CD4-positive, alpha-beta T cell (primary cell): ENCODE measurements around the gene DLX4. TPM values are rescaled to one million over a fixed set of nuclear protein-coding genes. Genes with fewer than 3 reads are reported as not detected.

ENCODE experiments used
- ATAC-seq: fragments of 200-7000 bp; cut with Tn5 transposase; one replicate; pipeline ENCODE4 v1.10.0; 2022; ENCODE audit warnings: mild to moderate bottlenecking; ENCODE audit not compliant: poor library complexity
- CTCF ChIA-PET: fragments of 350-600 bp; sonication (Branson Sonifier 250); formaldehyde crosslinking; loops from one replicate; lab custom pipeline; 2021; ENCODE audit warnings: antibody characterized with exemption, inconsistent platforms; lab: Charles Lee
- POLR2A ChIA-PET: fragments of 350-600 bp; sonication (Branson Sonifier 250); formaldehyde crosslinking; loops from one replicate; lab custom pipeline; 2021; ENCODE audit warnings: antibody characterized with exemption, inconsistent platforms; lab: Charles Lee
- DNase-seq, 14 experiments: peaks; one replicate each; pipeline ENCODE4 v3.0.0-alpha.2; 2013 to 2020; ENCODE audit warnings: mixed read lengths in 2 of 14
- H3K27ac ChIP-seq, 2 donors: one replicate each; pipeline versions ENCODE4 v1.5.1 to v1.7.0; 2013; ENCODE audit warnings: low read length in 2 of 2, low read depth in 1 of 2, mild to moderate bottlenecking in 1 of 2
- H3K27me3 ChIP-seq, 2 experiments: 1 replicate in 1 of 2; 2 replicates in 1 of 2; pipeline versions ENCODE4 v1.6.1 to v1.7.0; 2013; ENCODE audit warnings: low read length in 2 of 2, control low read depth in 1 of 2, mild to moderate bottlenecking in 1 of 2, moderate library complexity in 1 of 2; ENCODE audit not compliant: insufficient read depth in 2 of 2, control insufficient read depth in 1 of 2
- H3K36me3 ChIP-seq: one replicate; pipeline ENCODE4 v1.6.1; 2013; ENCODE audit warnings: low read length, control low read depth; ENCODE audit not compliant: insufficient read depth
- H3K4me1 ChIP-seq: one replicate; pipeline ENCODE4 v1.6.1; 2013; ENCODE audit warnings: low read length, control low read depth; ENCODE audit not compliant: insufficient read depth
- H3K4me3 ChIP-seq: one replicate; pipeline ENCODE4 v1.5.1; 2013; ENCODE audit warnings: mild to moderate bottlenecking, low read length, moderate library complexity
- H3K9me3 ChIP-seq, 2 experiments: 1 replicate in 1 of 2; 2 replicates in 1 of 2; pipeline versions ENCODE4 v1.6.1 to v1.7.0; 2013; ENCODE audit warnings: low read length in 2 of 2, mild to moderate bottlenecking in 2 of 2, control low read depth in 1 of 2, moderate library complexity in 1 of 2; ENCODE audit not compliant: control insufficient read depth in 1 of 2, insufficient read depth in 1 of 2
- H3K27ac Mint-ChIP-seq: one replicate; pipeline ENCODE4 v1.8.0; 2020; ENCODE audit warnings: mixed read lengths
- H3K27me3 Mint-ChIP-seq: one replicate; pipeline ENCODE4 v1.8.0; 2021; ENCODE audit warnings: mixed read lengths
- H3K36me3 Mint-ChIP-seq: one replicate; pipeline ENCODE4 v1.8.0; 2021; ENCODE audit warnings: low read depth, mixed read lengths
- H3K4me1 Mint-ChIP-seq: one replicate; pipeline ENCODE4 v1.8.0; 2021; ENCODE audit warnings: low read depth, mixed read lengths
- H3K4me3 Mint-ChIP-seq: one replicate; pipeline ENCODE4 v1.8.0; 2020; ENCODE audit warnings: mild to moderate bottlenecking, mixed read lengths
- H3K9me3 Mint-ChIP-seq: one replicate; pipeline ENCODE4 v1.8.0; 2020; ENCODE audit warnings: mixed read lengths
- intact Hi-C, 2 experiments: fragments of 100-400 bp; cut with DNase I in 1 of 2; cut with micrococcal nuclease in 1 of 2; formaldehyde crosslinking; loops; one replicate each; pipeline versions ENCODE4 v1.15.1 to v1.9.0; 2023 to 2025; cut with DNase I, micrococcal nuclease
- total RNA-seq, 174 experiments: library from RNA in 2 of 174; stranded (reverse) in 2 of 174; gene quantifications; one replicate each; pipeline ENCODE4 v1.2.3 and lab custom pipeline; 2021 to 2026
- TF ChIP-seq, protein P1 (sequence below): fragments of 200-600 bp; IDR thresholded peaks from one replicate; pipeline ENCODE4 v1.8.0; 2022; ENCODE audit warnings: antibody characterized with exemption, mild to moderate bottlenecking

The DLX4 gene
- total RNA-seq, 2 experiments from 2014 or later: 0.59 to 0.85 TPM

DNA sequence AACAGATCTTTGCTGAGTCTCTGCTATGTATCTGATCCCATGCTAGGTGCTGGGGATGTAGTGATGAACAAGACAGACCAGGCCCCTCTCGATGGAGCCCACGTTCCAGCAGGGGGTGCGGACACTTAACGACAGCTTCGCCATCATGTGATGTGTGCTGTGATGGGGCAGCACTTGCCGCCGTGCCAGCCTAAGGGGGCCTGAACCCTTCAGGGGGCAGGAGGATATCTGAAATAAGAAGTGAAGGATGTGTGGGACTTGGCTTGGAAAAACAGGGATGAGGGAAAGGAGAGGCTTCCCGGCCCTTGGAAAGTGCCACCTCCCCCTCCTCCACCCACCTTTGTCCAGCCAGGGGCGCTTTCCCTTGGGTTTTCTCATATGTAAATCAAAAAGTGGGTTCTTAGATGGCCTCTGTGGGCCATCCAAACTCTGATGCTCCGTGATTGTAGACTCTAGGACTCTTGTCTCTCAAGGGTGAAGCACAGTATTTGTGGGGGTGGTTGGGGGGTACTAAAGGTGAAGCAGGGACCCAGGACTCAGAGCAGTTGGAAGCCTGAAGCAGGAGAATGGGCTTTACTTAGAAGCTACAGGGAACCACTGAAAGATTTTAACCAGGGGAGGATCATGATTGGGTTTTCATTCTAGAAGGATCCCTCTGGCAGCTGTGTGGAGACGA lies 30.0 kb downstream of the DLX4 start:
- H3K4me3 Mint-ChIP-seq: no peak overlapping the region
- intact Hi-C loops: loop anchor here (1.0 to 10.0 kb wide), 6 partner anchors 47 to 431 kb away; partner anchors contain the start of gene SLC35B1 (in 1 of the 2)
- ATAC-seq (no peak), DNase-seq (no peak)
- TF ChIP-seq, protein P1, sequence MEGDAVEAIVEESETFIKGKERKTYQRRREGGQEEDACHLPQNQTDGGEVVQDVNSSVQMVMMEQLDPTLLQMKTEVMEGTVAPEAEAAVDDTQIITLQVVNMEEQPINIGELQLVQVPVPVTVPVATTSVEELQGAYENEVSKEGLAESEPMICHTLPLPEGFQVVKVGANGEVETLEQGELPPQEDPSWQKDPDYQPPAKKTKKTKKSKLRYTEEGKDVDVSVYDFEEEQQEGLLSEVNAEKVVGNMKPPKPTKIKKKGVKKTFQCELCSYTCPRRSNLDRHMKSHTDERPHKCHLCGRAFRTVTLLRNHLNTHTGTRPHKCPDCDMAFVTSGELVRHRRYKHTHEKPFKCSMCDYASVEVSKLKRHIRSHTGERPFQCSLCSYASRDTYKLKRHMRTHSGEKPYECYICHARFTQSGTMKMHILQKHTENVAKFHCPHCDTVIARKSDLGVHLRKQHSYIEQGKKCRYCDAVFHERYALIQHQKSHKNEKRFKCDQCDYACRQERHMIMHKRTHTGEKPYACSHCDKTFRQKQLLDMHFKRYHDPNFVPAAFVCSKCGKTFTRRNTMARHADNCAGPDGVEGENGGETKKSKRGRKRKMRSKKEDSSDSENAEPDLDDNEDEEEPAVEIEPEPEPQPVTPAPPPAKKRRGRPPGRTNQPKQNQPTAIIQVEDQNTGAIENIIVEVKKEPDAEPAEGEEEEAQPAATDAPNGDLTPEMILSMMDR: no peak
- H3K27me3 Mint-ChIP-seq: peaks cover 84% of the 10 kb centered on the region
- H3K36me3 Mint-ChIP-seq: no peaks in the 10 kb centered on the region
- POLR2A ChIA-PET: interaction anchor here (0.7 to 2.2 kb wide), 3 partner anchors 118 to 443 kb away, joined by 3 to 15 read pairs (median 7); no protein-coding TSS in a partner anchor
- no peaks in the 10 kb centered on the region for H3K9me3 Mint-ChIP-seq
- peaks cover 35% of the 10 kb centered on the region for H3K4me1 Mint-ChIP-seq
- CTCF ChIA-PET: interaction anchor here (0.6 to 5.9 kb wide), 21 partner anchors 9 to 443 kb away, joined by 3 to 75 read pairs (median 5); no protein-coding TSS in a partner anchor
- Histone ChIP-seq H3K27me3 (peaks cover 69 to 75% of the 10 kb centered on the region in 2 experiments), H3K27ac (no peak overlapping the region), H3K4me1 (peaks cover 37% of the 10 kb centered on the region), H3K4me3 (no peak overlapping the region), H3K9me3 (peaks cover 0 to 12% of the 10 kb centered on the region in 2 experiments), H3K36me3 (no peaks in the 10 kb centered on the region)
- H3K27ac Mint-ChIP-seq: no peak overlapping the region

DNA sequence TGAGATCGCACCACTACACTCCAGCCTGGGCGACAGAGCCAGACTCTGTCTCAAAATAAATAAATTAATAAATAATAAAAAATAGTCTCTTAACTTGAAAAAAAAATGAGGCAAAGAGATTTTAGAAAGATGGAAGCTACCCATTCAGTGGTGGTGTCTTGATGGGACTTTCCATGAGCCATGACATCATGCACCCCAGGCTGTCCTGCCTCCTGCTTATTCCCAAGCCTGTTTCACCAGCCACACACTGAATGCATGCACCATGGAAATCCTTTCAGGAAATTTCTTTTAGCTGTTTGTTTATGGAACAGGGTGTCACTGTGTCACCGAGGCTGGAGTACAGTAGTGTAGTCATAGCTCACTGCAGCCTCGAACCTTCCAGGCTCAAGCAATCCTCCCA lies 34.9 kb downstream of the DLX4 start:
- no peaks in the 10 kb centered on the region for H3K36me3 Mint-ChIP-seq
- intact Hi-C loops: no loop called here
- TF ChIP-seq, protein P1: no peak
- ChIA-PET POLR2A (no interaction called here), CTCF (no interaction called here)
- no peaks in the 10 kb centered on the region for H3K4me1 Mint-ChIP-seq
- no peak overlapping the region for H3K27ac ChIP-seq
- H3K9me3 ChIP-seq: peaks cover 0 to 3% of the 10 kb centered on the region in 2 experiments
- no peaks in the 10 kb centered on the region for H3K36me3 ChIP-seq
- DNase-seq (no peak), ATAC-seq (no peak)
- H3K4me3 Mint-ChIP-seq: no peak overlapping the region
- no peak overlapping the region for H3K27ac Mint-ChIP-seq
- H3K27me3 Mint-ChIP-seq: peaks cover 66% of the 10 kb centered on the region
- H3K9me3 Mint-ChIP-seq: peaks cover 1% of the 10 kb centered on the region
- no peaks in the 10 kb centered on the region for H3K4me1 ChIP-seq
- peaks cover 27 to 32% of the 10 kb centered on the region in 2 experiments for H3K27me3 ChIP-seq
- no peak overlapping the region for H3K4me3 ChIP-seq

DNA sequence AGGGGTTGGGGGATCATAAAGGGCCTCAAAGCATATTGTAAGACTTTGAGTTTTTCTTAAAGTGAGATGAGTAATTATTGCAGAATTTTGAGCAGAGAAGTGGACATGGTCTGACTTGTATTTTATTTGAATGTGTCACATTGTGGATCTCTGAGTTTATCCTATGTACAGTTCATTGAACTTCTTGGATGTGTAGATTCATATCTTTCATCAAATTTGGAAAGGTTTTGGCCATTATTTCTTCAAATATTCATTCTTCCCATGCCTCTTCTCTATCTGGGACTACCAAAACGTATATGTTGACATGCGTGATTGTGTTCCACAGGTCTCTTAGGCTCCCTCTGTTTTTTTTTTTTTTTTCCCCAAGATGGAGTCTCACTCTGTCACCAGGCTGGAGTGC lies 40.3 kb downstream of the DLX4 start:
- Mint-ChIP-seq H3K36me3 (peaks cover 5% of the 10 kb centered on the region), H3K4me1 (no peaks in the 10 kb centered on the region), H3K4me3 (no peak overlapping the region), H3K9me3 (peaks cover 19% of the 10 kb centered on the region), H3K27ac (no peak overlapping the region), H3K27me3 (peaks cover 67% of the 10 kb centered on the region)
- ChIA-PET POLR2A (no interaction called here), CTCF (no interaction called here)
- DNase-seq (no peak), ATAC-seq (no peak)
- Histone ChIP-seq H3K36me3 (no peaks in the 10 kb centered on the region), H3K27me3 (peaks cover 14 to 19% of the 10 kb centered on the region in 2 experiments), H3K27ac (no peak overlapping the region), H3K4me1 (no peaks in the 10 kb centered on the region), H3K4me3 (no peak overlapping the region), H3K9me3 (peaks cover 21 to 32% of the 10 kb centered on the region in 2 experiments)
- TF ChIP-seq, protein P1: no peak
- intact Hi-C loops: no loop called here
